Cardiac fibroblast (primary cell): ENCODE results near the gene ARHGAP6.

ENCODE experiments used
- DNase-seq, 2 donors: peaks; one replicate each; pipeline versions ENCODE4 v3.0.0 to v3.0.0-alpha.2; 2010; ENCODE audit warnings: low read depth in 2 of 2
- H3K4me3 ChIP-seq, 2 donors: replicated peaks in 1 of 2; 1 replicate in 1 of 2; 2 replicates in 1 of 2; pipeline ENCODE4 v1.5.1; 2011; ENCODE audit warnings: low read depth in 2 of 2, low read length in 2 of 2, mild to moderate bottlenecking in 2 of 2, moderate library complexity in 1 of 2
- TF ChIP-seq, protein P1 (sequence below): IDR thresholded peaks from one replicate; pipeline ENCODE4 v1.5.1; 2011; ENCODE audit warnings: low read depth, mild to moderate bottlenecking, low read length, inconsistent platforms

ARHGAP6 gene

GRCh38 chrX:11688201-11688600 lies 22.5 kb upstream of the ARHGAP6 start:
- TF ChIP-seq, protein P1, sequence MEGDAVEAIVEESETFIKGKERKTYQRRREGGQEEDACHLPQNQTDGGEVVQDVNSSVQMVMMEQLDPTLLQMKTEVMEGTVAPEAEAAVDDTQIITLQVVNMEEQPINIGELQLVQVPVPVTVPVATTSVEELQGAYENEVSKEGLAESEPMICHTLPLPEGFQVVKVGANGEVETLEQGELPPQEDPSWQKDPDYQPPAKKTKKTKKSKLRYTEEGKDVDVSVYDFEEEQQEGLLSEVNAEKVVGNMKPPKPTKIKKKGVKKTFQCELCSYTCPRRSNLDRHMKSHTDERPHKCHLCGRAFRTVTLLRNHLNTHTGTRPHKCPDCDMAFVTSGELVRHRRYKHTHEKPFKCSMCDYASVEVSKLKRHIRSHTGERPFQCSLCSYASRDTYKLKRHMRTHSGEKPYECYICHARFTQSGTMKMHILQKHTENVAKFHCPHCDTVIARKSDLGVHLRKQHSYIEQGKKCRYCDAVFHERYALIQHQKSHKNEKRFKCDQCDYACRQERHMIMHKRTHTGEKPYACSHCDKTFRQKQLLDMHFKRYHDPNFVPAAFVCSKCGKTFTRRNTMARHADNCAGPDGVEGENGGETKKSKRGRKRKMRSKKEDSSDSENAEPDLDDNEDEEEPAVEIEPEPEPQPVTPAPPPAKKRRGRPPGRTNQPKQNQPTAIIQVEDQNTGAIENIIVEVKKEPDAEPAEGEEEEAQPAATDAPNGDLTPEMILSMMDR = no peak
- peak in 1 of 2 donors; percentile 22 for DNase-seq
- H3K4me3 ChIP-seq = no peak overlapping the region

- no peak for DNase-seq
- TF ChIP-seq, protein P1 = no peak
Measured at GRCh38 chrX:11687157-11687556, 21.4 kb upstream of the ARHGAP6 start.

GRCh38 chrX:11683057-11683456 lies 17.3 kb upstream of the ARHGAP6 start:
- H3K4me3 ChIP-seq = no peak overlapping the region
- no peak for DNase-seq
- TF ChIP-seq, protein P1 = no peak

More at GRCh38 chrX:11687157-11687556, 21.4 kb upstream of the ARHGAP6 start:
- H3K4me3 ChIP-seq = no peak overlapping the region

DNA sequence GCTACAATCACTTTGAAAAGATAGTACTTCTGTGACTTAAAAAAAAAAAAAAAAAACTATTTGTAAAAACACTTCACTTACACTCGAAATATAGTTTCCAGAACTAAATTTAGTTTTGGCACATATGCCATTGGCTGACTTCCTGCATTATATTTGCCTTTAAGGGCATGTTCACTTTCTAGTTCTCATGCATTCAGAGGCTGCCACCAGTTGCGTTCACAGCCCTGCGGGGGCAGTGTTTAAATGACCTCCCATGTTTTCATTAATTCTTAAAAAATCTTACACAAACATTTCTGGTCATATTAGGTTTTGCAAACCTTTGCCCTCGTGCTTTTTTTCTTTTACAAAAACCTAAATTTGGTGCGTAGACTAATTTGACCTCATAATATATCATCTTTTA lies 12.4 kb upstream of the ARHGAP6 start:
- no peak overlapping the region for H3K4me3 ChIP-seq
- DNase-seq = no peak
- TF ChIP-seq, protein P1 = peak; percentile 37

- TF ChIP-seq, protein P1 = no peak
Measured at GRCh38 chrX:11672213-11672612, 6.5 kb upstream of the ARHGAP6 start.

GRCh38 chrX:11670316-11670715 lies 4.6 kb upstream of the ARHGAP6 start:
- DNase-seq = no peak
- H3K4me3 ChIP-seq = no peak overlapping the region
- TF ChIP-seq, protein P1 = no peak

More at GRCh38 chrX:11672213-11672612, 6.5 kb upstream of the ARHGAP6 start:
- no peak overlapping the region for H3K4me3 ChIP-seq
- no peak for DNase-seq
